GM12875 (cell line): ENCODE measurements around the gene RAP1GAP.

Experiments
- H3K4me3 ChIP-seq: one replicate; pipeline ENCODE4 v1.5.1; 2011; ENCODE audit warnings: low read depth, low read length, control low read depth
- CTCF ChIP-seq: IDR thresholded peaks from 2 replicates; pipeline ENCODE4 v1.5.1; 2011; ENCODE audit warnings: low read depth, mild to moderate bottlenecking, control low read depth, inconsistent platforms, low read length, moderate library complexity, borderline replicate concordance; ENCODE audit not compliant: insufficient read depth

RAP1GAP gene

GRCh38 chr1:21613072-21613867, 55.9 kb downstream of the RAP1GAP start:
- no peak overlapping the region for H3K4me3 ChIP-seq
- no peak for TF ChIP-seq CTCF

GRCh38 chr1:21612057-21612456, 57.1 kb downstream of the RAP1GAP start:
- no peak for TF ChIP-seq CTCF
- H3K4me3 ChIP-seq: no peak overlapping the region

- no peak for TF ChIP-seq CTCF
- no peak overlapping the region for H3K4me3 ChIP-seq
Measured at GRCh38 chr1:21610989-21611785, 58.0 kb downstream of the RAP1GAP start.

- no peak overlapping the region for H3K4me3 ChIP-seq
- no peak for TF ChIP-seq CTCF
Measured at GRCh38 chr1:21610027-21610426, 59.1 kb downstream of the RAP1GAP start.

- no peak for TF ChIP-seq CTCF
- H3K4me3 ChIP-seq: no peak overlapping the region
Measured at GRCh38 chr1:21608798-21609197, 60.4 kb downstream of the RAP1GAP start.

GRCh38 chr1:21607549-21608529, 61.3 kb downstream of the RAP1GAP start:
- TF ChIP-seq CTCF: no peak
- H3K4me3 ChIP-seq: no peak overlapping the region
